Heart right ventricle (tissue), 16 donors: ENCODE data around the gene CERK. TPM values are rescaled to one million over a fixed set of nuclear protein-coding genes. Genes with fewer than 3 reads are reported as not detected.

ENCODE experiments used
- ATAC-seq, 8 donors: fragments of 200-7000 bp; cut with Tn5 transposase; one replicate each; pipeline ENCODE4 v1.9.1; 2020; ENCODE audit warnings: mild to moderate bottlenecking in 8 of 8, moderate library complexity in 8 of 8, moderate number of reproducible peaks in 1 of 8
- DNase-seq, 2 donors: peaks; one replicate each; pipeline ENCODE4 v3.0.0-alpha.2; 2020
- H3K27ac ChIP-seq, 10 donors: fragments of 200-600 bp; sonication (generic) in 2 of 10; one replicate each; pipeline versions ENCODE4 v1.5.0 to v1.8.0; 2020 to 2022; ENCODE audit warnings: mild to moderate bottlenecking in 3 of 10
- H3K27me3 ChIP-seq, 7 donors: fragments of 200-600 bp; one replicate each; pipeline ENCODE4 v1.8.0; 2021 to 2022; ENCODE audit warnings: mild to moderate bottlenecking in 2 of 7
- H3K36me3 ChIP-seq, 9 donors: fragments of 200-600 bp; sonication (generic) in 1 of 9; one replicate each; pipeline versions ENCODE4 v1.5.0 to v1.8.0; 2020 to 2022; ENCODE audit warnings: mild to moderate bottlenecking in 2 of 9
- H3K4me1 ChIP-seq, 9 donors: fragments of 200-600 bp; sonication (generic) in 1 of 9; one replicate each; pipeline versions ENCODE4 v1.5.0 to v1.8.0; 2020 to 2022; ENCODE audit warnings: mild to moderate bottlenecking in 4 of 9
- H3K4me3 ChIP-seq, 10 donors: fragments of 200-600 bp; sonication (generic) in 2 of 10; one replicate each; pipeline versions ENCODE4 v1.5.0 to v1.8.0; 2020 to 2022; ENCODE audit warnings: mild to moderate bottlenecking in 7 of 10, moderate library complexity in 2 of 10
- H3K9me3 ChIP-seq, 11 donors: fragments of 200-600 bp in 10 of 11; sonication (generic) in 2 of 11; one replicate each; pipeline versions ENCODE4 v1.5.0 to v1.8.0; 2013 to 2022; ENCODE audit warnings: mild to moderate bottlenecking in 2 of 11, control low read depth in 1 of 11, moderate library complexity in 1 of 11
- CTCF ChIP-seq, 9 donors: fragments of 200-600 bp; sonication (generic) in 2 of 9; IDR thresholded peaks; one replicate each; pipeline versions ENCODE4 v1.5.0 to v1.8.0; 2021 to 2022; ENCODE audit warnings: antibody characterized with exemption in 9 of 9, mild to moderate bottlenecking in 5 of 9, moderate library complexity in 1 of 9
- WGBS, 2 donors: extraction: QIAGEN DNeasy Blood & Tissue Kit; methylation state at CpG; one replicate each; pipeline ENCODE4 v1.1.7; 2013; ENCODE audit warnings: inconsistent platforms in 1 of 2; 5-methylcytosine and 5-hydroxymethylcytosine counted together
- intact Hi-C, 10 donors: fragments of 100-400 bp; cut with DNase I; formaldehyde crosslinking; loops; one replicate each; pipeline versions ENCODE4 v1.11.1 to v1.14.2; 2022
- polyA plus RNA-seq, 2 donors: library from polyadenylated mRNA; stranded (reverse); fragments of 200-250 nt; gene quantifications; one replicate each; pipeline ENCODE4 v1.2.3, GENCODE V29; 2013
- total RNA-seq, 10 donors: library from RNA; stranded (reverse); fragmentation: NEBNext Ultra II Directional in 3 of 10; extraction: Animal tissue kit (Norgen Biotek cat#: 25700) in 3 of 10; gene quantifications; one replicate each; pipeline versions ENCODE4 v1.2.1 to v1.2.4, GENCODE V29; 2021 to 2023
- donor health status: Arrhythmogenic right ventricular cardiomyopathy.
- donor health status: ischemic (EF 13 %, LVEDD 7.1; RV severe dilation, severe dysfunction).
- donor health status: healthy with polysubstance abuse.
- donor health status: DM: no; HTN: yes; CAD: no.
- donor health status: DM: no; HTN: no; CAD: no.
- donor health status: ischemic (EF 25% LVEDD 6.9; RV normal size, moderate dysfunction).
- donor health status: ischemic (EF 25% LVEDD 5.7; RV mildly dilated, moderate dysfunction).
- donor health status: healthy.
- donor health status: DM: yes; HTN: yes; CAD: no.
- donor health status: Ischemic cardiomyopathy.
- donor health status: ischemic (EF 35%, LVEDD 5.7; RV mildly dilated, moderate dysfunction).
- donor health status: nonischemic (EF 11% LVEDD 7.7; RV severe dilation, severe dysfunction).
- donor health status: DM: yes; HTN: yes; CAD: no.
- donor health status: PGD.
- donor health status: ischemic (EF 29% LVEDD 5.4; RV normal size, mild dysfunction).
- donor health status: nonischemic (EF 23%, LVEDD 6.1; RV moderate dilation, normal function).

The CERK gene
- total and polyA plus RNA-seq, 12 donors = 21.5 to 97.0 (median 66.2) TPM

GRCh38 chr22:46774253-46774979 lies 36.4 kb upstream of the CERK start:
- no peaks in the 10 kb centered on the region for H3K9me3 ChIP-seq
- intact Hi-C loops = no loop called here
- no peak for TF ChIP-seq CTCF (IDR thresholded peaks at IDR 0.05)
- H3K27ac ChIP-seq = peak overlapping the region in 8 of 10 donors; percentile 20 to 87 (median 61)
- DNase-seq = no peak
- no peaks in the 10 kb centered on the region for H3K27me3 ChIP-seq
- peak in 7 of 8 donors; percentile 1 to 71 (median 49) for ATAC-seq
- H3K4me1 ChIP-seq = peaks cover 14 to 81% (median 64%) of the 10 kb centered on the region in 9 donors
- no peaks in the 10 kb centered on the region for H3K36me3 ChIP-seq
- H3K4me3 ChIP-seq = no peak overlapping the region
- 80 to 87% methylated on average over 24 of the region's 24 CpGs for WGBS, 2 donors

DNA sequence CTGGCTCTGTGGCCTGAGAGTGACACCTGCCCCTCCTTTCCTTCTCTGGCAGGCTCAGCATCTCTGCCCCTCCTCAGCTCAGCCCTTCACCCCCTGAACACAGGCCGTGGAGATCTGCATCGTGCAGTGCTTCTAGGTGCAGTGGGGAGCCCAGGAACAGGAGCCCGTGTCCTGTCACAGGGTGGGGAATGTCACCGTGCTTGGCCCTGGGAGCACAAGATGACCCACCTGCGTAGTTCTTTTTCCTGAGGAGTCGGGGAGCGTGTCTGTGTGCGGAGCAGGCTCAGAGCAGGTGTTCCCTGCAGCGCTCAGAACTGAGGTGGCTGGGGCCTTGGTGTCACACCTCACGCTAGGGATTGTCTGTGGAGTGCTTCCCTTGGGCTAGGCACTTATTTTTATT lies 35.0 kb upstream of the CERK start:
- Histone ChIP-seq H3K4me3 (no peak overlapping the region), H3K27ac (peak overlapping the region in 6 of 10 donors; percentile 55 to 87 (median 64)), H3K27me3 (no peaks in the 10 kb centered on the region), H3K4me1 (peaks cover 14 to 93% (median 74%) of the 10 kb centered on the region in 9 donors), H3K36me3 (no peaks in the 10 kb centered on the region), H3K9me3 (no peaks in the 10 kb centered on the region)
- TF ChIP-seq CTCF (IDR thresholded peaks at IDR 0.05) = no peak
- DNase-seq = no peak
- intact Hi-C loops = no loop called here
- ATAC-seq = no peak
- WGBS, 2 donors = 77 to 81% methylated on average over 10 of the region's 10 CpGs

GRCh38 chr22:46770726-46771125 lies 32.7 kb upstream of the CERK start:
- H3K9me3 ChIP-seq = no peaks in the 10 kb centered on the region
- no peak for DNase-seq
- peaks cover 0 to 8% (median 0%) of the 10 kb centered on the region in 9 donors for H3K36me3 ChIP-seq
- intact Hi-C loops = no loop called here
- no peak for TF ChIP-seq CTCF (IDR thresholded peaks at IDR 0.05)
- 64 to 71% methylated on average over 9 of the region's 9 CpGs for WGBS, 2 donors
- no peaks in the 10 kb centered on the region for H3K27me3 ChIP-seq
- no peak overlapping the region for H3K4me3 ChIP-seq
- H3K27ac ChIP-seq = peak overlapping the region; percentile 36 to 90 (median 74)
- peaks cover 14 to 91% (median 67%) of the 10 kb centered on the region in 9 donors for H3K4me1 ChIP-seq
- ATAC-seq = peak in 1 of 8 donors; percentile 40

DNA sequence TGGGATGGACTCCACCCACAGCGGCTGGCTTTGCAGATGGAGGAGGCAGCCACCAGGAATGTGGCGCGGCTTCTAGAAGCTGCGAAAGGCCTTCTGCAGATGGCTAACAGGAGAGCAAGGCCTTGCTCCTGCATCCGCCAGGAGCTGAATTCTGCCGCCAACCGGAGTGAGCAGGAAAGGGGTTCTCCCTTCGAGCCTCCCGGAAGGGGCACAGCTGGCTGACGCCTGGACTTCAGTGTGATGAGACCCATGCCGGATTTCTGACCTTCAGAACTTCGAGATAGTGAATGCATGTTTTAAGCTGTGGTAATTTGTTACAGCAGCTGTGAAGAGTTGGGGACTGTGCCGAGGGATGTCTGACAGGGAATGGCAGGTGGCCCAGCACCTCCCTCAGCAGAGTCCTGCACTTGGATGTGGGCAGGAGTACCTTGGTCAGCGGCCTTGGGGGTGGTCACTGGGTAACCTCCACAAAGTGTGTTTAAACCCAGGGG lies 32.1 kb upstream of the CERK start:
- H3K4me3 ChIP-seq = no peak overlapping the region
- H3K9me3 ChIP-seq = no peaks in the 10 kb centered on the region

More for the DNA sequence above, 32.1 kb upstream of the CERK start:
- TF ChIP-seq CTCF (IDR thresholded peaks at IDR 0.05) = no peak
- Histone ChIP-seq H3K27me3 (no peaks in the 10 kb centered on the region), H3K27ac (peak overlapping the region; percentile 36 to 90 (median 74)), H3K4me1 (peaks cover 14 to 87% (median 62%) of the 10 kb centered on the region in 9 donors), H3K36me3 (peaks cover 0 to 13% (median 0%) of the 10 kb centered on the region in 9 donors)
- intact Hi-C loops = no loop called here
- WGBS, 2 donors = 53 to 57% methylated on average over 14 of the region's 14 CpGs
- peak in 2 of 8 donors; percentile 14 to 25 for ATAC-seq
- DNase-seq = no peak
